ENCODE results near the gene SLC9A4. TPM values are rescaled to one million over a fixed set of nuclear protein-coding genes. Genes with fewer than 3 reads are reported as not detected.
"Not testable (repeated sequence)": the region's sequence is repeated elsewhere in the genome, so short reads cannot be mapped to it uniquely, and the experiment has no call there.

SLC9A4 gene
- total RNA-seq, 1 donor, result not detected

GRCh38 chr2:102538491-102538890 is 65.5 kb downstream of the SLC9A4 start:
- no peak for DNase-seq (ENCODE audit: low read depth in 2 of 3, low spot score in 2 of 3)

DNA sequence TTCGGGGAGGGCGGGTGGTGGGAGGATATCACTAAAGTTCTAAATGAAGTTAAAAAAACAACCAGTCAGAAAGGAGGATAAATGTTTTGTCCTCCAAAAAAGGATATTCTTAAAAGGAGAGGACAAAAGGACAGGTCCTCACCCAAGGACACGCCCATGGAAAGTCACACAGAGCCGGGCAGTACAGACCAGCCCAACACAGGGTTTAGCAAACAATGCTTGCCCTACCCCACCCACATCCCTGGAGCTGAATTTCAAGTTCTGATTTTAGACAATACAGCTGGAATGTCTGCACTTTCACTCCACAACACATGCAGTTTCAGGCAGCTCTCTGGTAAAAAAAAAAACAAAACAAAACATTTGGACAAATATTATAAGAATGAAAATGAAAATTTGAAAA is 67.9 kb downstream of the SLC9A4 start:
- no peak for DNase-seq (ENCODE audit: low read depth in 2 of 3, low spot score in 2 of 3)

GRCh38 chr2:102544182-102544581 is 71.2 kb downstream of the SLC9A4 start:
- no peak for DNase-seq (ENCODE audit: low read depth in 2 of 3, low spot score in 2 of 3)

DNA sequence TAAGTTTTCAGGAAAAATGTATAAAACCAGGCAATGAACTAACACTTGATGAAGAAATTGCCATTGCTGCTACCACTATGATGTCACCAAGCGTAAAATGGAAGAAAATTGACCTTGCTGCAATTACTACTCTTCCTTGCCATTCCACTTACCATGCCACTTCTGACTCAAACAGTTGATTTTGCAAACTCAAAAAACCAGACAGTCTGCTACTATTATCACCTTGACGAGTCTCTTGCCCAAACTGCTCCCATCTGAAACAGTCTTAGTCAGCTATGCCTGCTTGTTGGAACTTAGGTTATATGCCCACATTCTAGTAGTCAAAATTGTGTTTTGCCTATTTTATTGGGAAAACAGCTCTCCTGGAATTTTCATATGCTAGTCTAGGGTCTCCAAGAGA is 74.4 kb downstream of the SLC9A4 start:
- DNase-seq (ENCODE audit: low read depth in 2 of 3, low spot score in 2 of 3), result no peak

DNA sequence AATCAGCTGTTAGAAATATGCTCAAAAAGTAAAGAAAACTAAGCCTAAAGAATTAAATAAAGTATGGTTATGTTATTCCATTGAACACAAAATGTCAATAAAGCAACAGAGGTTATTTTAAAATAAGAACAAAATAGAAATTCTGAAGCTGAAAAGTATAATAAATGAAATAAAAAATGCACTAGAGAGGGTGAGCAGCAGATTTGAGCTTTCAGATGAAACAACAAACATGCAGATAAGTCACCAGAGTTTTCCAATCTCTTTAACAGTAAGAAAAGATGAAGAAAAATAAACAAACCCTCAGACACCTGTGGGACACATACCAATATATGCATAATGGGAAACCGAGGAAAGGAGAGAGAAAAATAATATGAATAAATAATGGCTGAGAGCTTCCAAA is 76.0 kb downstream of the SLC9A4 start:
- no peak for DNase-seq (ENCODE audit: low read depth in 2 of 3, low spot score in 2 of 3)

GRCh38 chr2:102550151-102550550 is 77.1 kb downstream of the SLC9A4 start:
- no peak for DNase-seq (ENCODE audit: low read depth in 2 of 3, low spot score in 2 of 3)

- no peak for DNase-seq (ENCODE audit: low read depth in 2 of 3, low spot score in 2 of 3)
Observed at GRCh38 chr2:102551329-102552096, 78.5 kb downstream of the SLC9A4 start.

- no peak for DNase-seq (ENCODE audit: low read depth in 2 of 3, low spot score in 2 of 3)
Observed at GRCh38 chr2:102553601-102554000, 80.6 kb downstream of the SLC9A4 start.

- DNase-seq (ENCODE audit: low read depth in 2 of 3, low spot score in 2 of 3), result no peak
Observed at GRCh38 chr2:102558463-102558862, 85.4 kb downstream of the SLC9A4 start.

DNA sequence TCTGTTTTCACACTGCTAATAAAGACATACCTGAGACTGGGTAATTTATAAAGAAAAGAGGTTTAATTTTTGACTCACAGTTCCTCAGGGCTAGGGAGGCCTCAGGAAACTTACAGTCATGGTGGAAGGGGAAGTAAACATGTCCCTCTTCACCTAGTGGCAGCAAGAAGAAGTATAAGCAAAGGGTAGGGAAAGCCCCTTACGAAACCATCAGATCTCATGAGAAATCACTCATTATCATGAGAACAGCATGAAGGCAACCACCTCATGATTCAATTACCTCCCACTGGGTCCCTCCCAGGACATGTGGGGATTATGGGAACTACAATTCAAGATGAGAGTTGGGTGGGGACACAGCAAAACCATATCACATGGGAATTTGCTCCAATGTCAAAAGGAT is 89.5 kb downstream of the SLC9A4 start:
- not testable (repeated sequence) for DNase-seq (ENCODE audit: low read depth in 2 of 3, low spot score in 2 of 3)

- DNase-seq (ENCODE audit: low read depth in 2 of 3, low spot score in 2 of 3), result no peak
Observed at GRCh38 chr2:102575888-102576287, 102.9 kb downstream of the SLC9A4 start.

DNA sequence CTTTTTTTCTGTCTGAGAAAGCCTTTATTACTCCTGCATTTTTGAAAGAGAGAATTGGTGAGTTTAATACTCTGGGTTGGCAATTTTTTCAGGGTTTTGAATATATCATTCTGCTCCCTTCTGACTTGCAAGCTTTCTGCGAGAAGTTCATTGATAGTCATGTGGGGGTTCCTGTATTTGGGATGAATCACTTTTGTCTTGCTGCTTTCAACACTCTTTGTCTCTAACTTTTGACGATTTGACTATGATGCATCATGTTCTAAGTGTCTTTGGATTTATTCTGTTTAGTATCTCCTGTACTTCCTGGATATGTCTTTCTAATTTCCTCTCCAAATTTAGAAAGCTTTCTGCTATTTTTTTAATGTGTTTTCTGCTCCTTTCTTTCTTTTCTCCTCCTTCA is 105.3 kb downstream of the SLC9A4 start:
- no peak for DNase-seq (ENCODE audit: low read depth in 2 of 3, low spot score in 2 of 3)

DNA sequence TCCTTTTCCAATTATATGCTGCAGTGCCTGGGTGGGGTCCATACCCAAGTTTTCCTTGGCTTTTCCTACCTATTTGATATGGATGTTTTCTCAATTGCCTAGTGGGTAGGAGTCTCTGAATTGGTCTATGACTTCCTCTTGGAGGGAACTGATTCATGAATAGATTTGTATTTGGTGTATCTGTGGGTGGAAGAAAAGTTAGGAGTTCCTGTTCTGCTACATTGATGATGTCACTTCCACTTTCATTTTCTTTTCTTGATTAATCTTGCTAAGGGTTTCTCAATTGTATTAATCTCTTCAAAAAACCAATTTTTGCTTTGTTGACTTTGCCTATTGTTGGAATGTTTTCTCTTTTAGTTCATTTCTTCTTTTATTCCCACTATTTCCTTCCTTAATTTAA is 108.9 kb downstream of the SLC9A4 start:
- peak in 1 of 3 donors; percentile 30 for DNase-seq (ENCODE audit: low read depth in 2 of 3, low spot score in 2 of 3)

DNA sequence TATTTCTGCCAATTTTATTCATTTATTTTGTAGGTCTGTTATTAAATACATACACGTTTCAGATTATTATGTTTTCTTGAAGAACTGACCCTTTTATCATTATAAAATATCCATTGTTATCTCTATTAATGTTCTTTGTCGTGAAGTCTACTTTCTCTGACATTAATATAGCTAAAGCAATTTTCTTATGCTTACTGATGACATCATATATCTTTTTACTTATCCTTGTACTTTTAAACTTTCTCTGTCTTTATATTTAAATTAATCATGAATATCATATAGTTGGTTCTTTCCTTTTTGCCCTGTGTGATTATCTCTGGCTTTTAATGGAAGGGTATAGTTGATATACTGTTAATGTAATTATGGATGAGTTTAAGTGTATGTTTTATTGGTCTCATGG is 109.8 kb downstream of the SLC9A4 start:
- no peak for DNase-seq (ENCODE audit: low read depth in 2 of 3, low spot score in 2 of 3)

Small RNA genes within 50 kb of the gene (small RNA-seq; reads per million reads assigned to genes)
- not detected for gene MIR4772

Other genes starting within 250 kb of the SLC9A4 start
- 1.6 TPM for gene IL1RL1, start 161.7 kb upstream of the SLC9A4 start, total RNA-seq
- gene IL18R1, start 117.4 kb upstream of the SLC9A4 start, total RNA-seq, result 1.3 TPM
- 0.27 TPM for gene IL18RAP, start 50.1 kb upstream of the SLC9A4 start, total RNA-seq
- not detected for gene SLC9A2, start 146.3 kb downstream of the SLC9A4 start, total RNA-seq

All from hematopoietic multipotent progenitor cell (in vitro differentiated cells).